GM21526 (cell line): ENCODE data around the gene CCNL2.
"Not testable (repeated sequence)": the region's sequence is repeated elsewhere in the genome, so short reads cannot be mapped to it uniquely, and the experiment has no call there.

Experiments used
- ATAC-seq: cut with Tn5 transposase; IDR thresholded peaks from one replicate; pipeline ENCODE4 v1.9.1; 2021; ENCODE audit warnings: moderate library complexity; ENCODE audit not compliant: unreplicated experiment, low FRiP score

CCNL2 gene

GRCh38 chr1:1402072-1402900, 3.2 kb upstream of the CCNL2 start:
- ATAC-seq = no peak

GRCh38 chr1:1401457-1402010, 2.4 kb upstream of the CCNL2 start:
- ATAC-seq = no peak

- ATAC-seq = no peak
Measured at GRCh38 chr1:1400576-1401456, 1.7 kb upstream of the CCNL2 start.

GRCh38 chr1:1399872-1400575, 889 bp upstream of the CCNL2 start:
- no peak for ATAC-seq

GRCh38 chr1:1398677-1399186, 403 bp downstream of the CCNL2 start:
- peak; percentile 9 for ATAC-seq

- ATAC-seq = no peak
Measured at GRCh38 chr1:1397839-1398523, 1.2 kb downstream of the CCNL2 start.

- no peak for ATAC-seq
Measured at GRCh38 chr1:1395166-1395565, 4.0 kb downstream of the CCNL2 start.

- ATAC-seq = no peak
Measured at GRCh38 chr1:1394116-1394515, 5.0 kb downstream of the CCNL2 start.

GRCh38 chr1:1393428-1393827, 5.7 kb downstream of the CCNL2 start:
- no peak for ATAC-seq

- no peak for ATAC-seq
Measured at GRCh38 chr1:1393014-1393413, 6.1 kb downstream of the CCNL2 start.

- ATAC-seq = no peak
Measured at GRCh38 chr1:1391225-1391624, 7.9 kb downstream of the CCNL2 start.

- ATAC-seq = no peak
Measured at GRCh38 chr1:1390675-1391074, 8.5 kb downstream of the CCNL2 start.

- ATAC-seq = no peak
Measured at GRCh38 chr1:1388078-1388472, 11.1 kb downstream of the CCNL2 start.

GRCh38 chr1:1387098-1388077, 11.7 kb downstream of the CCNL2 start:
- no peak for ATAC-seq

- ATAC-seq = no peak
Measured at GRCh38 chr1:1385931-1386330, 13.2 kb downstream of the CCNL2 start.

GRCh38 chr1:1385339-1385738, 13.8 kb downstream of the CCNL2 start:
- not testable (repeated sequence) for ATAC-seq

GRCh38 chr1:1381294-1381693, 17.8 kb downstream of the CCNL2 start:
- ATAC-seq = no peak

- ATAC-seq = no peak
Measured at GRCh38 chr1:1380860-1381259, 18.3 kb downstream of the CCNL2 start.
